Naive B cell (primary cell): ENCODE data around the gene FXYD6. TPM values are rescaled to one million over a fixed set of nuclear protein-coding genes. Genes with fewer than 3 reads are reported as not detected.

Experiments
- ATAC-seq, 2 donors: fragments of 150-1000 bp; cut with Tn5 transposase; 2 replicates each; pipeline ENCODE4 v1.10.0; 2021; ENCODE audit warnings: low read depth in 2 of 2, mild to moderate bottlenecking in 2 of 2, moderate library complexity in 2 of 2
- DNase-seq: peaks from one replicate; pipeline ENCODE4 v3.0.0; 2022
- H3K27ac Mint-ChIP-seq, 6 donors: one replicate each; pipeline ENCODE4 v1.8.0; 2020 to 2022; ENCODE audit warnings: mild to moderate bottlenecking in 6 of 6, mixed read lengths in 6 of 6, moderate library complexity in 5 of 6, inconsistent platforms in 2 of 6
- H3K27me3 Mint-ChIP-seq, 3 donors: one replicate each; pipeline ENCODE4 v1.8.0; 2021 to 2022; ENCODE audit warnings: mixed read lengths in 3 of 3, mild to moderate bottlenecking in 1 of 3
- H3K36me3 Mint-ChIP-seq, 2 donors: one replicate each; pipeline ENCODE4 v1.8.0; 2020 to 2022; ENCODE audit warnings: mixed read lengths in 2 of 2, inconsistent platforms in 1 of 2, mild to moderate bottlenecking in 1 of 2
- H3K4me1 Mint-ChIP-seq, 3 donors: one replicate each; pipeline ENCODE4 v1.8.0; 2020 to 2022; ENCODE audit warnings: mixed read lengths in 3 of 3, inconsistent platforms in 1 of 3, mild to moderate bottlenecking in 1 of 3, moderate library complexity in 1 of 3
- H3K4me3 Mint-ChIP-seq, 8 donors: one replicate each; pipeline ENCODE4 v1.8.0; 2020 to 2022; ENCODE audit warnings: mild to moderate bottlenecking in 8 of 8, mixed read lengths in 8 of 8, moderate library complexity in 8 of 8, inconsistent platforms in 2 of 8
- H3K9me3 Mint-ChIP-seq, 7 donors: one replicate each; pipeline ENCODE4 v1.8.0; 2020 to 2022; ENCODE audit warnings: mixed read lengths in 7 of 7, mild to moderate bottlenecking in 5 of 7, inconsistent platforms in 2 of 7, moderate library complexity in 1 of 7
- polyA plus RNA-seq, 6 donors: library from polyadenylated mRNA; unstranded; fragments of 300-500 nt; fragmentation: Illumina TruSeq; gene quantifications; one replicate each; pipeline ENCODE4 v1.2.3, GENCODE V29; 2021; ENCODE audit warnings: low read depth in 6 of 6

Gene FXYD6
- polyA plus RNA-seq, 6 donors from 2014 or later, result not detected

- Mint-ChIP-seq H3K4me3 (peak overlapping the region in 1 of 8 donors; percentile 10), H3K27ac (peak overlapping the region in 1 of 6 donors; percentile 54), H3K4me1 (peaks cover 10 to 22% (median 12%) of the 10 kb centered on the region in 3 donors), H3K9me3 (no peaks in the 10 kb centered on the region), H3K27me3 (peaks cover 9 to 14% (median 9%) of the 10 kb centered on the region in 3 donors), H3K36me3 (peaks cover 0 to 8% of the 10 kb centered on the region in 2 donors)
- ATAC-seq, result no peak
- DNase-seq, result no peak
These were observed 40.5 kb upstream of the FXYD6 start for GRCh38 chr11:117916956-117917355.

GRCh38 chr11:117915672-117916235, 39.3 kb upstream of the FXYD6 start:
- ATAC-seq (no peak), DNase-seq (no peak)
- H3K36me3 Mint-ChIP-seq, result peaks cover 7 to 8% of the 10 kb centered on the region in 2 donors
- H3K4me1 Mint-ChIP-seq, result peaks cover 10 to 21% (median 12%) of the 10 kb centered on the region in 3 donors
- no peak overlapping the region for H3K27ac Mint-ChIP-seq
- no peak overlapping the region for H3K4me3 Mint-ChIP-seq
- peaks cover 9 to 16% (median 16%) of the 10 kb centered on the region in 3 donors for H3K27me3 Mint-ChIP-seq
- H3K9me3 Mint-ChIP-seq, result no peaks in the 10 kb centered on the region

GRCh38 chr11:117914991-117915618, 38.6 kb upstream of the FXYD6 start:
- peaks cover 10 to 15% (median 11%) of the 10 kb centered on the region in 3 donors for H3K4me1 Mint-ChIP-seq
- H3K9me3 Mint-ChIP-seq, result no peaks in the 10 kb centered on the region
- peaks cover 9 to 17% (median 16%) of the 10 kb centered on the region in 3 donors for H3K27me3 Mint-ChIP-seq
- H3K27ac Mint-ChIP-seq, result peak overlapping the region in 1 of 6 donors; percentile 28
- peaks cover 8 to 9% of the 10 kb centered on the region in 2 donors for H3K36me3 Mint-ChIP-seq
- no peak overlapping the region for H3K4me3 Mint-ChIP-seq
- ATAC-seq (no peak), DNase-seq (no peak)

GRCh38 chr11:117914398-117914761, 37.9 kb upstream of the FXYD6 start:
- Mint-ChIP-seq H3K27ac (peak overlapping the region in 1 of 6 donors; percentile 28), H3K4me1 (peaks cover 3 to 7% (median 5%) of the 10 kb centered on the region in 3 donors), H3K36me3 (peaks cover 8 to 9% of the 10 kb centered on the region in 2 donors), H3K27me3 (peaks cover 9 to 17% (median 16%) of the 10 kb centered on the region in 3 donors), H3K9me3 (no peaks in the 10 kb centered on the region), H3K4me3 (no peak overlapping the region)
- no peak for ATAC-seq
- no peak for DNase-seq

- peaks cover 8 to 9% of the 10 kb centered on the region in 2 donors for H3K36me3 Mint-ChIP-seq
- H3K4me3 Mint-ChIP-seq, result peak overlapping the region in 1 of 8 donors; percentile 36
- H3K4me1 Mint-ChIP-seq, result peaks cover 0 to 3% (median 0%) of the 10 kb centered on the region in 3 donors
- H3K9me3 Mint-ChIP-seq, result no peaks in the 10 kb centered on the region
- peaks cover 9 to 17% (median 16%) of the 10 kb centered on the region in 3 donors for H3K27me3 Mint-ChIP-seq
- DNase-seq (no peak), ATAC-seq (no peak)
- H3K27ac Mint-ChIP-seq, result peak overlapping the region in 1 of 6 donors; percentile 7
These were observed 37.4 kb upstream of the FXYD6 start for GRCh38 chr11:117913736-117914397.

GRCh38 chr11:117912497-117912896, 36.0 kb upstream of the FXYD6 start:
- Mint-ChIP-seq H3K27me3 (peaks cover 9 to 22% (median 17%) of the 10 kb centered on the region in 3 donors), H3K36me3 (peaks cover 8 to 9% of the 10 kb centered on the region in 2 donors), H3K27ac (no peak overlapping the region), H3K4me1 (no peaks in the 10 kb centered on the region), H3K9me3 (no peaks in the 10 kb centered on the region), H3K4me3 (no peak overlapping the region)
- no peak for ATAC-seq
- DNase-seq, result no peak

- Mint-ChIP-seq H3K27me3 (peaks cover 9 to 25% (median 17%) of the 10 kb centered on the region in 3 donors), H3K9me3 (no peaks in the 10 kb centered on the region), H3K27ac (no peak overlapping the region), H3K36me3 (peaks cover 8 to 9% of the 10 kb centered on the region in 2 donors), H3K4me1 (no peaks in the 10 kb centered on the region), H3K4me3 (no peak overlapping the region)
- ATAC-seq (no peak), DNase-seq (no peak)
These were observed 35.2 kb upstream of the FXYD6 start for GRCh38 chr11:117911694-117912093.

- Mint-ChIP-seq H3K27me3 (peaks cover 14 to 19% (median 17%) of the 10 kb centered on the region in 3 donors), H3K9me3 (no peaks in the 10 kb centered on the region), H3K4me1 (no peaks in the 10 kb centered on the region), H3K27ac (peak overlapping the region in 1 of 6 donors; percentile 46), H3K36me3 (peaks cover 8 to 9% of the 10 kb centered on the region in 2 donors), H3K4me3 (peak overlapping the region in 1 of 8 donors; percentile 51)
- ATAC-seq, result no peak
- no peak for DNase-seq
These were observed 34.6 kb upstream of the FXYD6 start for GRCh38 chr11:117910941-117911655.

- Mint-ChIP-seq H3K9me3 (no peaks in the 10 kb centered on the region), H3K36me3 (peaks cover 8 to 9% of the 10 kb centered on the region in 2 donors), H3K4me1 (no peaks in the 10 kb centered on the region), H3K27me3 (peaks cover 14 to 17% (median 16%) of the 10 kb centered on the region in 3 donors), H3K4me3 (no peak overlapping the region), H3K27ac (no peak overlapping the region)
- DNase-seq (no peak), ATAC-seq (no peak)
These were observed 34.1 kb upstream of the FXYD6 start for GRCh38 chr11:117910525-117910924.

- Mint-ChIP-seq H3K4me3 (no peak overlapping the region), H3K27me3 (peaks cover 11 to 16% (median 15%) of the 10 kb centered on the region in 3 donors), H3K9me3 (no peaks in the 10 kb centered on the region), H3K36me3 (peaks cover 8 to 9% of the 10 kb centered on the region in 2 donors), H3K4me1 (no peaks in the 10 kb centered on the region), H3K27ac (no peak overlapping the region)
- ATAC-seq (no peak), DNase-seq (no peak)
These were observed 33.3 kb upstream of the FXYD6 start for GRCh38 chr11:117909611-117910382.

- Mint-ChIP-seq H3K4me1 (no peaks in the 10 kb centered on the region), H3K27ac (peak overlapping the region in 3 of 6 donors; percentile 17 to 69 (median 42)), H3K4me3 (no peak overlapping the region), H3K9me3 (no peaks in the 10 kb centered on the region), H3K36me3 (peaks cover 8 to 9% of the 10 kb centered on the region in 2 donors), H3K27me3 (peaks cover 8 to 16% (median 9%) of the 10 kb centered on the region in 3 donors)
- no peak for ATAC-seq
- DNase-seq, result no peak
These were observed 32.6 kb upstream of the FXYD6 start for GRCh38 chr11:117908959-117909610.

- Mint-ChIP-seq H3K36me3 (peaks cover 8 to 9% of the 10 kb centered on the region in 2 donors), H3K27me3 (peaks cover 7 to 16% (median 8%) of the 10 kb centered on the region in 3 donors), H3K9me3 (no peaks in the 10 kb centered on the region), H3K4me3 (no peak overlapping the region), H3K4me1 (no peaks in the 10 kb centered on the region), H3K27ac (no peak overlapping the region)
- ATAC-seq, result no peak
- DNase-seq, result no peak
These were observed 31.8 kb upstream of the FXYD6 start for GRCh38 chr11:117908109-117908895.
